ENCODE measurements around the gene C2CD4C.

Gene C2CD4C

GRCh38 chr19:410243-410781 is 1.4 kb upstream of the C2CD4C start:
- Histone ChIP-seq H4K20me1 (peaks cover 0 to 33% (median 0%) of the 10 kb centered on the region in 11 experiments; a peak in 5 of 22 replicates), H3K4me3 (no peak overlapping the region), H3K4me2 (peak overlapping the region in 2 of 11 experiments; percentile 95; a peak in 1 of 22 replicates), H3K36me3 (no peaks in the 10 kb centered on the region), H3K9ac (no peak overlapping the region), H3K27ac (no peak overlapping the region), H3K4me1 (peaks cover 8 to 42% (median 32%) of the 10 kb centered on the region in 10 experiments; a peak in 18 of 20 replicates), H3K27me3 (peaks cover 0 to 45% (median 17%) of the 10 kb centered on the region in 11 experiments; a peak in 15 of 22 replicates), H3K9me3 (replicated peaks in 1 of 11) (no peaks in the 10 kb centered on the region)
- TF ChIP-seq Cebpa-rat (IDR thresholded peaks at IDR 0.05): no peak

GRCh38 chr19:409516-410242 is 732 bp upstream of the C2CD4C start:
- Histone ChIP-seq H3K4me1 (peaks cover 10 to 46% (median 36%) of the 10 kb centered on the region in 10 experiments; a peak in 18 of 20 replicates), H4K20me1 (peaks cover 0 to 33% (median 0%) of the 10 kb centered on the region in 11 experiments; a peak in 5 of 22 replicates), H3K9ac (peak overlapping the region in 6 of 11 experiments; percentile 25 to 66 (median 62); a peak in 4 of 22 replicates), H3K4me2 (peak overlapping the region; percentile 91 to 100 (median 98)), H3K27me3 (peaks cover 0 to 48% (median 17%) of the 10 kb centered on the region in 11 experiments; a peak in 15 of 22 replicates), H3K27ac (no peak overlapping the region), H3K9me3 (replicated peaks in 1 of 11) (no peaks in the 10 kb centered on the region), H3K36me3 (no peaks in the 10 kb centered on the region), H3K4me3 (peak overlapping the region; percentile 57 to 72 (median 63))
- no peak for TF ChIP-seq Cebpa-rat (IDR thresholded peaks at IDR 0.05)

GRCh38 chr19:408441-408901 is 476 bp downstream of the C2CD4C start:
- H3K27ac ChIP-seq: no peak overlapping the region
- no peak for TF ChIP-seq Cebpa-rat (IDR thresholded peaks at IDR 0.05)
- H3K4me1 ChIP-seq: peaks cover 10 to 46% (median 36%) of the 10 kb centered on the region in 10 experiments; a peak in 18 of 20 replicates
- H3K9me3 ChIP-seq (replicated peaks in 1 of 11): no peaks in the 10 kb centered on the region
- peaks cover 0 to 33% (median 0%) of the 10 kb centered on the region in 11 experiments; a peak in 5 of 22 replicates for H4K20me1 ChIP-seq
- H3K36me3 ChIP-seq: no peaks in the 10 kb centered on the region
- H3K4me3 ChIP-seq: peak overlapping the region; percentile 57 to 72 (median 63)
- H3K4me2 ChIP-seq: peak overlapping the region; percentile 91 to 100 (median 98)
- peak overlapping the region; percentile 25 to 66 (median 61); a peak in 18 of 22 replicates for H3K9ac ChIP-seq
- H3K27me3 ChIP-seq: peaks cover 0 to 48% (median 17%) of the 10 kb centered on the region in 11 experiments; a peak in 15 of 22 replicates

- H3K27me3 ChIP-seq: peaks cover 0 to 48% (median 17%) of the 10 kb centered on the region in 11 experiments; a peak in 15 of 22 replicates
- H3K9ac ChIP-seq: peak overlapping the region in 8 of 11 experiments; percentile 30 to 66 (median 59); a peak in 11 of 22 replicates
- peaks cover 0 to 33% (median 0%) of the 10 kb centered on the region in 11 experiments; a peak in 5 of 22 replicates for H4K20me1 ChIP-seq
- H3K4me3 ChIP-seq: peak overlapping the region in 8 of 10 experiments; percentile 57 to 72 (median 63); a peak in 15 of 20 replicates
- H3K27ac ChIP-seq: no peak overlapping the region
- H3K4me1 ChIP-seq: peaks cover 10 to 46% (median 36%) of the 10 kb centered on the region in 10 experiments; a peak in 18 of 20 replicates
- H3K36me3 ChIP-seq: no peaks in the 10 kb centered on the region
- H3K4me2 ChIP-seq: peak overlapping the region; percentile 91 to 100 (median 98); a peak in 21 of 22 replicates
- H3K9me3 ChIP-seq (replicated peaks in 1 of 11): peaks cover 0 to under 1% (median 0%) of the 10 kb centered on the region in 11 experiments; a peak in 1 of 22 replicates
- TF ChIP-seq Cebpa-rat (IDR thresholded peaks at IDR 0.05): no peak
These were observed 1.2 kb downstream of the C2CD4C start for GRCh38 chr19:407511-408440.

GRCh38 chr19:406971-407510 is 1.9 kb downstream of the C2CD4C start:
- peaks cover 0 to 8% (median 0%) of the 10 kb centered on the region in 11 experiments; a peak in 1 of 22 replicates for H3K9me3 ChIP-seq (replicated peaks in 1 of 11)
- no peak for TF ChIP-seq Cebpa-rat (IDR thresholded peaks at IDR 0.05)
- no peak overlapping the region for H3K27ac ChIP-seq
- H3K4me2 ChIP-seq: peak overlapping the region in 8 of 11 experiments; percentile 91 to 100 (median 96); a peak in 13 of 22 replicates
- no peak overlapping the region for H3K9ac ChIP-seq
- no peak overlapping the region for H3K4me3 ChIP-seq
- H3K27me3 ChIP-seq: peaks cover 0 to 48% (median 17%) of the 10 kb centered on the region in 11 experiments; a peak in 15 of 22 replicates
- peaks cover 0 to 28% (median 0%) of the 10 kb centered on the region in 11 experiments; a peak in 5 of 22 replicates for H4K20me1 ChIP-seq
- peaks cover 10 to 46% (median 36%) of the 10 kb centered on the region in 10 experiments; a peak in 18 of 20 replicates for H3K4me1 ChIP-seq
- no peaks in the 10 kb centered on the region for H3K36me3 ChIP-seq

- Histone ChIP-seq H3K9me3 (replicated peaks in 1 of 11) (peaks cover 0 to 8% (median 1%) of the 10 kb centered on the region in 11 experiments; a peak in 4 of 22 replicates), H3K4me1 (peaks cover 10 to 46% (median 36%) of the 10 kb centered on the region in 10 experiments; a peak in 18 of 20 replicates), H3K27me3 (peaks cover 0 to 48% (median 17%) of the 10 kb centered on the region in 11 experiments; a peak in 15 of 22 replicates), H3K4me3 (no peak overlapping the region), H4K20me1 (peaks cover 0 to 25% (median 0%) of the 10 kb centered on the region in 11 experiments; a peak in 5 of 22 replicates), H3K4me2 (peak overlapping the region in 9 of 11 experiments; percentile 56 to 95 (median 70); a peak in 17 of 22 replicates), H3K36me3 (no peaks in the 10 kb centered on the region), H3K27ac (peak overlapping the region in 1 of 11 experiments; percentile 3; a peak in 1 of 22 replicates), H3K9ac (peak overlapping the region in 3 of 11 experiments; percentile 14 to 44 (median 20); a peak in 1 of 22 replicates)
- no peak for TF ChIP-seq Cebpa-rat (IDR thresholded peaks at IDR 0.05)
These were observed 2.7 kb downstream of the C2CD4C start for GRCh38 chr19:406135-406781.

Measured in BLaER1 treated with 17β-estradiol and CSF1 and Interleukin-3, amounts not matched to agents 10 nM and 100 nM (cell line).